GM21723 (cell line): Measurements from ENCODE around the gene CD40.

Experiments used
- ATAC-seq: cut with Tn5 transposase; IDR thresholded peaks from one replicate; pipeline ENCODE4 v1.9.1; 2021; ENCODE audit warnings: mild to moderate bottlenecking, moderate library complexity; ENCODE audit not compliant: unreplicated experiment

CD40 gene

GRCh38 chr20:46142124-46142523 lies 24.0 kb downstream of the CD40 start:
- no peak for ATAC-seq

- ATAC-seq, result no peak
Measured at GRCh38 chr20:46144432-46145025, 26.4 kb downstream of the CD40 start.

- no peak for ATAC-seq
Measured at GRCh38 chr20:46145713-46146112, 27.6 kb downstream of the CD40 start.

GRCh38 chr20:46148313-46149208 lies 30.4 kb downstream of the CD40 start:
- no peak for ATAC-seq

GRCh38 chr20:46150943-46151342 lies 32.8 kb downstream of the CD40 start:
- no peak for ATAC-seq

DNA sequence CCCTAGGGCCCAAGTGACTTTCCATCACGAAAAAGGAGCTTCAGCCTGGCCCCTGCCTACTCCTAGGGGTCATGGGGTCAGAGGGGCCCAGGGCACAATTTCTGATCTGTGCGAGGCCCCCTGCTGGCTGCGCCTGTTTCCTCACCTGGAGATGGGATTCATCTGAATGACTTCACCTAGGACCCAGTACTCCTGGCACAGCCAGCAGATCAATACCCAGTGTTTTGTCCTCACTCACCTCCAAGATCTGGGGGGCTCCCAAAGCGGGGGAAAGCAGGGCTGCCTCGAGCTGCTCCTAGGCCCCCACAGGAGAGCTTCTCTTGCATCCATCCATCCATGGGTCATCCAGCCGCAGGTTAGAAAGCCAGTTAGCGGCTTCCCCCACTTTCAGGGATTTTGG lies 33.8 kb downstream of the CD40 start:
- ATAC-seq, result no peak

GRCh38 chr20:46152824-46153586 lies 34.9 kb downstream of the CD40 start:
- no peak for ATAC-seq

DNA sequence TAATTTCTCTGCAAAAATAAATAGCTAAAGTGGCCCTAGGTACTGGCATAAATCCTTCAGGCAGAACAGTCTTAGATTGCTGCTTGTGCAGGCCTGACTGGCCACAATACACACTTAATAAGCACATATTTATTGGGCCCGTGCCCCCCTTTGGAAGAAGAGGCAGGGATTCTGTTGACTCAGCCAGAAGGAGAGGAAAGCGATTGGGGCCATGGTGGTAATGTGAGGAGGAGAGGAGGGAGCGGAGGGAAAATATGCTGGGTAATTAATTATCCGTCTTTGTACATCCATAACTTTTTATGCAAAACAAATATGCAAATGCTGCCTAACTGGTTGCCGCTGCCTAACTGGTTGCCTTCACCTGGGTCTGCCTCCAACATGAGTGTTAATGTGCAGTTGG lies 36.2 kb downstream of the CD40 start:
- no peak for ATAC-seq

DNA sequence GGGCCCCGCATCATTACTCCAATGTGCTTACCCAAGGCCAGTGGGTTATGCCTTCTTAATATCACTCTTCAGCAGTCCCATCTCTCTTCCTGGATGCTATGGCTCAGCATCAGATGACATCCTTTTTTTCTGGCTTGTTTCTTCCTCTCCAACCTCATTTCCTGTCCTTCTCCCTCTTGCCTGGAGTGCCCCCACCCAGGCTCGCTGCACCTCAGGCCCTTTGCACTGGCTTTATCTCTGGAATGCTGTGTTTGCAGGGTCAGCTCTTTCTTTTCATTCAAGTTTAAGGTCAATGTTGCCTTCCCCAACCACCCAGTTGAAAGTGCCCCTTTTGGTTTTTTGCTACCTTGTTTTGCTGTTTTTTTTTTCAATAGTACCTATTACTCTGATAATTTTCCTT lies 36.7 kb downstream of the CD40 start:
- ATAC-seq, result no peak

DNA sequence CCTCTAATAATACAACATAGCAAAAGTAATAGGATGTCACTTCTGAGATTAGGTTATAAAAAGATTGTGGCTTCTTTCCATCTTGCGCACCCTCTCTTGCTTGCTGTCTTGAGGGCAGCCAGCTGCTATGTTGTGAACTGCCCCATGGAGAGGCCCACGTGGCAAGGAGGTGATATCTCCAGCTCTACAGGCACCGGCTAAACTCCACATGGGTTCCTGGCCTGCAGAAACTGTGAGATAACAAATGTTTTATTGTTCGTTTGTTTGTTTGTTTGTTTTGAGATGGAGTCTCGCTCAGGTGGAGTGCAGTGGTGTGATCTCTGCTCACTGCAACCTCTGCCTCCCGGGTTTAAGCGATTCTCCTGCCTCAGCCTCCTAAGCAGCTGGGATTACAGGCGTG lies 38.0 kb downstream of the CD40 start:
- no peak for ATAC-seq

DNA sequence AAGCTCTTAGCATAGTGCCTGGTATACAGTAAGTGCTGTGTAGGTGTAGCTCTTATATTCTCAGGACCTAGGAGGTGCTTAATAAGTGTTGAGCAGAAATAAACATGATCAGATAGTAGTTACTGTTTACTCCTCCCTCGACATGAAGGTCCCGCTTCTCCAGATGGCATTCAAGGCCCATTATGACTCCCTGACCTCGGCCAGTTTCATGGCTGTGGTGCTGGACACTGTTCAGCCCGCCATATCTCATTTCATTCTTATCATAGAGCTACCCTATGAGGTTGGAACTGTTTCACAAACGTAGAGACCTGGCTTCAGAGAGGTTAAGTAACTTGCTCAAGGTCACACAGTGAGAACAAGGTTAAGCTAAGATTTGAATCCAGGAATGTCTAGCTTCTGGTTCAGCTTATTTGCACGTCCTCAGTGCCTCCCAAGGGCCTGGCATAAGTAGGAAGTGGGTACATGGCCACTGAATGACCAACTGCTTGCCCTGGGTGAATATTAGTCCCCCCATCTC lies 39.0 kb downstream of the CD40 start:
- ATAC-seq, result no peak

DNA sequence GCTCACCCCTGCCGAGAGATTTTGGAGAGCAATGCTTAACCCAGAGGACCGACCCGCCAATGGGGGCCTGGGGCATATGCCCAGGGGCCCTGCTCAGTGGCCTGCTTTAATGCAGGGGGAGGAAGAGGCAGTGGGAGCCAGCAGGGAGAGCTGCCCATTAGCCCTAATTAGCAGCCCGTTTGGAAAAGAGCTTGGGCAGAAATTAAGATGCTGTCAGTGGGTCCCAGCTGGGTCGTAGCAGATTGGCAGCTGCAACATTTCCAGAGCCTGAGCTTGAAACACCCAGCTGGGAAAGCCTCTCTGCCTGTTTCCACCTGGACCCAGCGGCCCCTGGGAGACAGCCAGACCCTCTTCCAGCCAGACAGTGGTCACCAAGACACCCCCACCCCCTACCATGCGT lies 39.5 kb downstream of the CD40 start:
- ATAC-seq, result no peak

DNA sequence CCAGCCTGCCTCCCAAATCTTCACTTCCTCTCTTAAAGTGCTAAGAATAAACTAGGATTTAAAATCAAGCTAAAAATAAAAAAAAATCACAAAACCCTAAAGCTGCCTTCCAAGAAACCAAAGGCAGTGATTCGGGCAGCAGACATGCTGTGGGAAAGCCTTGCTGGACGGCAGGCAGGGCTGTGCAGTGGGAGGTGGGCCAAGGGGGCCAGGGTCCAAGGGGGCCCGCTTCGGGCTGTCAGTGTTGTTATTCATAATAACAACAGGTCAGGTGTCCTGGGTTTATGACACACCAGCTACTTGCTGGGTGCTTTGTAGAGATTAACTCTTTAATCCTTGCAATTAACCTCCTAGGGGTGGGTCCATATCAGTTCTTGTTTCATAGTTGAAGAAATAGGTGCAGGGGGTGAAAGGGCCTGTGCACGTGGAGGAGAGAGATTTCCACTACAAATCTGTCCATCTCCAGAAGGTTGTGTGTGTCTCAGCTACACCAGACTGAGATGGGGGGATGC lies 40.4 kb downstream of the CD40 start:
- no peak for ATAC-seq

DNA sequence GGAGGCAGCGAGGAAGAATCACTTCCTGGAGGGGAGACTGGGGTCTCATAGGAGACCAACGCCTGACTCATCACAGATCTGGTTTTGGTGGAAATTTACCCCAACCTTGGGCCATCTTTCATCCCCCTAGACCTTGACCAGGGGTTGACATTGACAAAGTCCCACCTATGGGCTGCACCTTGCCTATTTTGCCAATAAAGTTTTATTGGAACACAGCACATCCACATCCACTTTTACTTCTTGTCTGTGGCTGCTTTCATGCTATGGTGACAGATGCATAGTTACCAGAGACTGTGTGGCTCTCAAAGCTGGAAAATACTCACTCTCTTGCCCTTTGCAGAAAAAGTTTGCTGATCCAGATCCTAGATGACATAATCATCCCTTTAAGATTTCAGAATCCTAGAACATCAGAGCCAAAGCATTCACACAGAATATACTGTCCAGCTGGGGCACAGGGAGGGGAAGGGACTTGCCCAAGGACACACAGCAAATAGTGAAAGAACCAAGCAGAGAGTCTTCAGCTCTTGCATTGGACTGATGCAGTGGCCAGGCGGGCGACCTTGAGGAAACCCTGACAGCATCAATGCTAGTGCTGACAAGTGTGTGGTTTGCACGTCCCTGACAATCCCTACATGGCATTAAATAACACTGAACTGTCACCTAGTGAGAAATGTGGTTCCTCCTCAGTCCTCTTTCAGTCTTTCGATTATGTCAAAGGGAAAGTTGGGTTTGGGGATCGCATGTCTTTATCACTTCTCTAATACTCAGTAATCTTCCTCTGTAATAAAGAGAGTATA lies 41.2 kb downstream of the CD40 start:
- no peak for ATAC-seq

DNA sequence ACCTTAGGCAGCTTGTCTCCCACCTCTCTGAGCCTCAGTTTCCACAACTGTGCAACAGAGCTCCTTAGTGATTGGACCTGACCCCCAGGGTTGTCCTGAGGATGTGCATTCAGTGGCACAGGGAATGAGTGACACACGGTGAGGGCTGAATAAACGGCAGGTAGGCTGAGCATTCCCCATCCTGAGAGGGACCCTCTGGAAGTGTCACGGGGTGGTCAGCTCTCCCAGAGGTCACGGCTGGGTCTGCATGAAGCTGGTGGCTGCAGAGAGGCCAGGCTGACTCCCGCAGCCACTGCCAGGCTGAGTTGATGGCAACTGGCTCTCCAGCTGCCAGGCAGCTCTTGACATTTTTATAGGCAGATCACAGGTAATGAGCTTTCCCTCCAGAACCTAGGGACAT lies 42.5 kb downstream of the CD40 start:
- ATAC-seq, result no peak

DNA sequence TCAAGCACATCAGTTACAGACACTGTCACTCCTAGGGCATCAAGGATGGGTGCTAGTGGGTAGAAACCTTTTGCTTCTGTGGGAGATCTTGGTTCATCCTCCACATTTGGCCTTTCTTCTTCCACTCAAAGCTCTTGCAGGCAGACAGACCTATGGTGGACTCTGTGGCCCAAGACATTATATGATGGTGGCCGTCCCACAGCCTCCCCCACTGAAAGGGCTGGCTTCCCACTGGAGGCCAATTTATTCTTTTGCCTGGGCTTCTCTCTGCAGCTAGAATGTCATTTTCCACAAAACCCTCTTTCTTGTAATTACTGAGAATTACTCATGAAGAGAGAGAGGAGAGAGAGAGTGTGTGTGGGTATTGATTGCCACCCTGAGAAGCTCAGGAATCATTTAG lies 43.8 kb downstream of the CD40 start:
- no peak for ATAC-seq

GRCh38 chr20:46164254-46164653 lies 46.1 kb downstream of the CD40 start:
- no peak for ATAC-seq

DNA sequence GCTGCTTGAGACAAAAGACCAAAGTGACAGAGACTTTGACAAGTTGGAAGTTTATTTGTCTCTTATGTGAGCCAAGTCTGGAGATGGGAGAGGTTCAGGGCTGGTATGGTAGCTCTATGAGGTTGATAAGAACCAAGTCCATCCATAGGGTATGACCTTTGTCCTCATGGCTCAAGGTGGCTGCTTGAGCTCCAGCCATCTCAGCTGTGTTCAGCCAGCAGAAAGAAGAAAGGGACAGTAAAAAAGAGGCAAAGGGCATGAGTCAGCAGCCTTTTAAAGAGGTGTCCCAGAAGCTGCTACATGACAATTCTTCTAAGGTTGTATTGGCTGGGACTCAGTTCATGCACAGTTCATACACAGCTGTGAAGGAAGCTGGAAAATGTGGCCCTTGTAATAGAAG lies 49.0 kb downstream of the CD40 start:
- no peak for ATAC-seq

GRCh38 chr20:46168438-46168837 lies 50.3 kb downstream of the CD40 start:
- ATAC-seq, result no peak
